ENCODE measurements around the gene SLFN14.

GRCh38 chr17:35545150-35545549 is 15.5 kb downstream of the SLFN14 start:
- TF ChIP-seq CTCF (IDR thresholded peaks at IDR 0.05) (no peak), POLR2A (IDR thresholded peaks at IDR 0.05) (no peak), POLR2AphosphoS5 (IDR thresholded peaks at IDR 0.05) (no peak), EP300 (IDR thresholded peaks at IDR 0.05) (no peak)
